Activated CD4-positive, alpha-beta T cell treated with anti-CD3 and anti-CD28 coated beads for 4 hours (primary cell): ENCODE results near the gene CACNA1F.

Experiments used
- DNase-seq, 2 donors: peaks; one replicate each; pipeline ENCODE4 v3.0.0-alpha.2; 2020

CACNA1F gene

GRCh38 chrX:49233176-49233575 lies at the start of gene CACNA1F:
TSS of gene CACNA1F (minus strand) at chrX:49233340. CDS start at chrX:49233309, 31 bp downstream.
- DNase-seq = no peak

DNA sequence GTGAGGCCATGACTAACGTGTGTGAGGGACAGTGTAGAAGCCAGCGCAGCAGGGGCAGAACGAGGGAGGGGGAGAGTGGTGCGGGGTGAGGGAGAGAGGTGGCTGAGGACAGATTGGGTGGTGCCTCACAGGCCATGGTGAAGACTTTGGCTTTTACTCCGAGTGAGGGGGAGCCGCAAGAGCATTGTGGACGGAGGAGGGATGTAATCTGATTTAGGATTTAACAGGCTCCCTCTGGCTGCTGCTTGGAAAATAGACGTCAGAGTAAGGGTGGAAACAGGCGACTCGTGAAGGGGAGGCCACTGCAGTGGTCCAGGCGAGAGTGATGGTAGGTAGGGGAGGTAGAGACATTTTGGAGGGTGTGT lies 49.5 kb upstream of the CACNA1F start:
- DNase-seq = no peak

DNA sequence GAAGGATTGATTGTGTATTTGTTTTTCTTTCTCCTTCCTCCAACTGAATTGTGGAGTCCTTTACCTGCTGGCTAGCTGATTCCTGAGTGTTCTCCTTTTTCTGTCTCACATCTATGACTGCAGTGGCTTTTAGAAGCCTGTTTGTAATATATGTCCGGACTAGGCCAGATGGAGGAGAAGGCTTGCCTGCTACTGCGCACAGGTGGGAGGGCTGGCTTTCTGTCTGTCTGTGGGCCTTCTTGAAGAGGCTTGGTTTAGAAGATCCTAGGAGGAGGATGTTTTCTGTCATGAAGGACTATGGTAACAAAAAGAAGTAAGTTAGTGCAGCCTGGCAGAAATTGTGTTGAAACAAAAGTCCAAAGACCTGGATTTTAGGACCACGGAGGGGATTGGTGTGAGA lies 44.9 kb upstream of the CACNA1F start:
- DNase-seq = no peak

- no peak for DNase-seq
These were observed 44.3 kb upstream of the CACNA1F start for GRCh38 chrX:49277535-49277830.

- DNase-seq = peak in 1 of 2 donors; percentile 12
These were observed 43.8 kb upstream of the CACNA1F start for GRCh38 chrX:49276671-49277534.

GRCh38 chrX:49276207-49276606 lies 43.1 kb upstream of the CACNA1F start:
- no peak for DNase-seq

- peak; percentile 22 to 30 for DNase-seq
These were observed 40.1 kb upstream of the CACNA1F start for GRCh38 chrX:49273181-49273727.

DNA sequence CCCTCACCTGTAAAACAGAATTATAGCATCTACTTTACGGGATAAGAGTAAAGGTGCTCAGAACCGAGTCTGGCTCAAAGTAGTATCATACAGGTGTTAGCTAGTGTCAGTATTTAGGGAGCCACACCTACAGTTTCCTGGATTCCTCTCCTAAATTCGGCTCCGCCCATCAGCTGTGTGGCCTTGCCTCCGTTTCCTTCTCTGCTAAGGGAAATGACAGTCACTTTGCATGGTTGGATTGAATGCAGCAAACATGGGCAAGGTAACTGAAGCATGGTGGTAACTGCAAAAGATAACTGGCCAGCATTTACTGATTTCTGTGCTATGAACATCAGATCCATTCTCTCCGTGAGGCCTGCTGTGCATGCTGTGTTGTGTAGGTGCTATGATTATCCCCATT lies 39.3 kb upstream of the CACNA1F start:
- DNase-seq = no peak

DNA sequence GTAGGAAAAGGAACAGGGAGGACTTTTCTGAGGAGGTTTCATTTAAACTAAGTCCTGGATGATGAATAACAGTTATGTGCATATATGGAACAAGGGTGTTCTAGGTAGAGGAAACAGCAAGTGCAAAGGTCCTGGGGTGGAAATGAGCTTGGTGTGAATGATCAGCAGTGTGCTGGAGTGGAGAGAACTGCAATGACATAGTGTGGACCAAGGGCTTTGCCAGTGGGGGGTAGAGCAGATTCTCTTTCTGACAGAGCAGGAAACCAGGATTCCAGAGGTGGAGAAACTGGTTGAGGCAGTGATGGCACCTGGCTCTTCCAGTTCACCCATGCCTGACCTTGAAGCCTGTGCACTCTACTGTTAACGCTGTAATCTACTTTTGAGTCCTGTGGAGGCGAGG lies 38.2 kb upstream of the CACNA1F start:
- no peak for DNase-seq

- DNase-seq = no peak
These were observed 37.2 kb upstream of the CACNA1F start for GRCh38 chrX:49270249-49270921.

DNA sequence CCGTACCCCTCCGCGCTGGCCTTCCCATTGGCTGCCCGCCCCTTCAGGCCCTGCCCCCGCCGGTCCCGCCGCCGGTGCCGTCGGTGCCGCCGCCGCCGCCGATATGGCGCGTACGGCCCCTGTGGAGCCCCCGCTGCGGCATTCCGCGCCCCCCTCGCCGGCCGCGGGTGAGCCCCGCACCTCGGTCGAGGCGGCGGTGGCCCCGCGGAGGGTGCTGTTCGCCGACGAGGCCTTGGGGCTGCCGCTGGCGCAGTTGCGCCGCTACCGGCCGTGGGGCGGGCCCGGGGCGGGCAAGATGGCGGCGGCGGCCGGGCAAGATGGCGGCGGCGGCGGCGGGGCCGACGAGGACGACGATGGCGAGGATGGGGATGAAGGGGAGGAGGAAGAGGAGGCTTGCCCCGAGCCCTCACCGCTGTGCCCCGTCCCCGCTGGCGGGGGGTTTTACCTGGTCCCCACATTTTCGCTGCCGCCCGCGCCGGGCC lies 36.7 kb upstream of the CACNA1F start, which contains the start of gene PPP1R3F:
Gene PPP1R3F (plus strand): TSS at position 27 of the 482 bp plus-strand sequence. CDS start 77 bp downstream, at position 104.
- peak in 1 of 2 donors; percentile 34 for DNase-seq

DNA sequence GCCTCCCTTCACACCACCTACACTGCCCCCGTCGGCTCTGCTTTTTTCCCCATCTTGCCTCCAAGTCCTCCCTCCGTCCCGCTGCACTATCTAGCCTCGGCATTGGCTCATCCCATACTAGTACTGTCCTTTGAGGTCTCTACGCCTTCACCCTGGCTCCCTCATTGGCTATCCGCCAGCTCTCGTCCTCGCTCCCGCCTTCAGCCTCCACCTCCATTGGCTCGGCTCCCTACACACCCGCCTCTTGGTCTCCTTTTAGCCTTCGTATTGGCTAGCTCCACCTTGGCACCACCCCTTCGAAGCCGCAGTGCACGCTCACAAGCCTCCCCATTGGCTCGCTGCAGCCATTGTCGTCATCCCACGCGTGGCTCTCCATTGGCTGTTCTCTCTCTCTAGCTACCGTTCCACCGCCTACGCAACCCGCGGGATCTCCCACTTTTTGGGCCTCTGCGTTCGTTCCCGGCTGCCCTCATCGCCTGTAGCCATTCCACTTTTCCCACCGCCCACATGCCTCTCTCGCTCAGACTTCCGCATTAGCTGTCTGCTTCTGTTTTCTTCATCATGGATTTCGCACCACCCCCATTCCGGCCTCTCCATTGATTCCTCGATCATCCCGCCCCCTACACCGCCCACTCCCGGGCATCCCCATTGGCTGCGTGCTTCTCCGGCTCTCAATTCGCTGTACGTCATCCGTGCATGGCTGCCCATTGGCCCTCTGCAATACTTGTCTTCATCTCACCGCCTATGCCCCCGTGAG lies 36.0 kb upstream of the CACNA1F start:
- peak; percentile 92 to 96 for DNase-seq

DNA sequence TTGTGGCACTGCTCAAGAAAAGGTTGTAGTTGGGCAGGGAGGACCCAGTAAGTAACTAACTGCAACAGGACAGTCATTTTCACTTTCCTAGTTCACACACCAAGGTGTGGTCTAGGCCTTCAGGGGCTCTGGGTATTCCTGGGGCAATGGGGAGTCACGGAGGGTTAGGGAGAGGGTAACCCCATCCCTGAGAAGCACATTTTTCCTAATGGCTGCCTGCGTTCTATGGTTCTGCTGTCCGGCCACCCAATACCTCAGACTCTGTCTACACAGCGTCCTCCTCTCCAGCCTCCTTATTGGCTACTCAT lies 35.5 kb upstream of the CACNA1F start:
- DNase-seq = no peak

- DNase-seq = no peak
These were observed 33.6 kb upstream of the CACNA1F start for GRCh38 chrX:49266523-49267445.

DNA sequence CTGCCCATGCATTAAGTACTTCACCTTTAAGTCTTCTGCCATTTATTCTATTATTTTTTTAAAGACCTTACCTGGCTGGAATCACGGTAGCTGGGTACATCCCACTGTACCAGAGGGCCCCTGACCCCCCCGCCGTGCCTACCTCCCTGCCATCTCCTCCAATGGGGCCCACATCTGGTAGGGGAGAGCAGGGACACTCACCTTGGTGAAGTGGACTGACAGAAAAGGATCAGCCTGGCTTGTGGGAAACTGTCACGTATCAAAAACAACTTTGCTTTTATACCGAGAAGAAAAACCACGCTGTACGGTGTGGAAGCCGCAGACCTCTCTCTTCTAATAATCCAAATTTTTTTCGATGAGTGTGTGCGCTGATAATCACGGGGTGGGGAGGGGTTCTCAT lies 31.3 kb upstream of the CACNA1F start, which contains the start of gene FOXP3:
Gene FOXP3 (minus strand): TSS at position 251 of the 400 bp plus-strand sequence. CDS start 6,205 bp downstream, outside the sequence.
- no peak for DNase-seq

- no peak for DNase-seq
These were observed 30.5 kb upstream of the CACNA1F start for GRCh38 chrX:49263631-49264030.

- DNase-seq = no peak
These were observed 29.5 kb upstream of the CACNA1F start for GRCh38 chrX:49262603-49263002.

GRCh38 chrX:49260221-49260985 lies 27.3 kb upstream of the CACNA1F start:
- no peak for DNase-seq

GRCh38 chrX:49258749-49259124 lies 25.6 kb upstream of the CACNA1F start:
- DNase-seq = no peak

- peak in 1 of 2 donors; percentile 26 for DNase-seq
These were observed 25.0 kb upstream of the CACNA1F start for GRCh38 chrX:49257846-49258748.
